GM12878 (cell line): ENCODE measurements around the gene SUFU.

Experiments
- BHLHE40 ChIP-seq, 2 experiments: fragments of 450-650 bp in 1 of 2; IDR thresholded peaks; 2 replicates each; pipeline ENCODE4 v1.6.1; 2011 to 2017; ENCODE audit warnings: low read depth in 2 of 2, borderline replicate concordance in 1 of 2, improper control_type of control experiment in 1 of 2, low read length in 1 of 2, mild to moderate bottlenecking in 1 of 2
- POLR2AphosphoS5 ChIP-seq: IDR thresholded peaks from 2 replicates; pipeline ENCODE4 v1.6.1; 2011; ENCODE audit warnings: mild to moderate bottlenecking, low read length, inconsistent platforms
- SUZ12 ChIP-seq: fragments of 200-600 bp; sonication (generic); IDR thresholded peaks from one replicate; pipeline ENCODE4 v1.6.1; 2018; ENCODE audit warnings: antibody characterized with exemption, mild to moderate bottlenecking; ENCODE audit not compliant: unreplicated experiment
- TF ChIP-seq, protein P1 (sequence below), 3 experiments: IDR thresholded peaks in 2 of 3; conservative IDR thresholded peaks in 1 of 3; 2 replicates each; pipeline ENCODE4 v1.5.1; 2011; ENCODE audit warnings: low read depth in 3 of 3, low read length in 3 of 3, mild to moderate bottlenecking in 3 of 3, control low read depth in 2 of 3, moderate library complexity in 2 of 3, inconsistent platforms in 1 of 3, mixed read lengths in 1 of 3; ENCODE audit not compliant: control insufficient read depth in 2 of 3, insufficient read depth in 1 of 3; ENCODE audit errors: extremely low read depth in 1 of 3

DNA sequence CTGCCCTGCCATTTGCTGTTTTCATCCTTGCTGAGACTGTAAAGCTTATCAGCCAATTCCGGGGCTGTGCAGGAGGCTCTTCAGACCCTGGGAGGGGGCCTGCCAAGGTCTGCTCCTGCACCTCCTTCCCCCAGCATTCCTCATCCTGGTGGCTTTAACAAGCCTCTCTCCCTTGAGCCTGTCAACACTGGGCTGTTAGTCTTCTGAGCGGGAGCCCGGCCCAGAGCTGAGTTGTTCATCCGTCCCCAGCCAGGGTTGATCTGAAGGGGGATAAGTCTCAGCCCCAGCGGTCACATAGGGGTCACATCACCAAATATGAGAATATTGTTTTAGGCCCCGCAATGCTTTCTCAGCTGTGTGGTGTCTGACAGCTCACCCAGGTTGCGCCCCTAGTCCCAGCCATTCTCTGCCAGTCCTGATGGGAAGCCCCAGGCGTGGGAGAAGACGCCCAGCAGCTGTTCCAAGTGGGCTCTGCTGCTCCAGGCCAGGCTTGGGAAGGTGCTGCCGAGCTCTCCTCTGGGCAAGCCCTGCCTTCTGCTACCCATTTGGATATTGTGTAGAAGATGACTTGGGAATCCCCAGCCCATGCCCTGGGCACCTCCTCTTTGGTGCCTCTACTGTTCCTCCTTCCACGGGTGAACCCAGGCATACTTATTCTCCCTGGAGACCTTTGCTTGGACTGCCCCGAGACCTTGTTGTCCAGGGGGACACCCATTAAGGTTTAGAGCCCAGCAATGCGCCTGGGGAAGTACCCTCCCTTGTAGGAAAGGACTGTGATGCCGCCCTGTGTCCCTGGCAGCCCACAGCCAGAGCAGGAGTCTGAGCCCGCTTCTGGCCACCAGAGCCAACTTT is 117.0 kb downstream of the SUFU start:
- TF ChIP-seq BHLHE40 (IDR thresholded peaks at IDR 0.05; ENCODE audit: borderline replicate concordance in 1 of 2, low read depth in 2 of 2, low read length in 1 of 2) (no peak), SUZ12 (no peak), POLR2AphosphoS5 (no peak)
- TF ChIP-seq, protein P1, sequence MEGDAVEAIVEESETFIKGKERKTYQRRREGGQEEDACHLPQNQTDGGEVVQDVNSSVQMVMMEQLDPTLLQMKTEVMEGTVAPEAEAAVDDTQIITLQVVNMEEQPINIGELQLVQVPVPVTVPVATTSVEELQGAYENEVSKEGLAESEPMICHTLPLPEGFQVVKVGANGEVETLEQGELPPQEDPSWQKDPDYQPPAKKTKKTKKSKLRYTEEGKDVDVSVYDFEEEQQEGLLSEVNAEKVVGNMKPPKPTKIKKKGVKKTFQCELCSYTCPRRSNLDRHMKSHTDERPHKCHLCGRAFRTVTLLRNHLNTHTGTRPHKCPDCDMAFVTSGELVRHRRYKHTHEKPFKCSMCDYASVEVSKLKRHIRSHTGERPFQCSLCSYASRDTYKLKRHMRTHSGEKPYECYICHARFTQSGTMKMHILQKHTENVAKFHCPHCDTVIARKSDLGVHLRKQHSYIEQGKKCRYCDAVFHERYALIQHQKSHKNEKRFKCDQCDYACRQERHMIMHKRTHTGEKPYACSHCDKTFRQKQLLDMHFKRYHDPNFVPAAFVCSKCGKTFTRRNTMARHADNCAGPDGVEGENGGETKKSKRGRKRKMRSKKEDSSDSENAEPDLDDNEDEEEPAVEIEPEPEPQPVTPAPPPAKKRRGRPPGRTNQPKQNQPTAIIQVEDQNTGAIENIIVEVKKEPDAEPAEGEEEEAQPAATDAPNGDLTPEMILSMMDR (IDR thresholded peaks at IDR 0.05 in 2 of 3, conservative IDR thresholded peaks at IDR 0.05 in 1 of 3; ENCODE audit: control insufficient read depth in 2 of 3, extremely low read depth in 1 of 3, insufficient read depth in 1 of 3, low read depth in 3 of 3, low read length in 3 of 3), result no peak
